ENCODE data around the gene E2F8.

Gene E2F8

GRCh38 chr11:19185516-19186052 is 55.2 kb downstream of the E2F8 start:
- no peak overlapping the region for H3K27ac ChIP-seq (ENCODE audit: low read length, poor library complexity, severe bottlenecking)
- H3K14ac ChIP-seq (ENCODE audit: low read length in 2 of 2) = no peak overlapping the region
- no peak overlapping the region for H3K18ac ChIP-seq (ENCODE audit: low read depth in 1 of 2, low read length in 2 of 2)
- no peak overlapping the region for H2AFZ ChIP-seq (ENCODE audit: low read depth, low read length)
- H4K91ac ChIP-seq (ENCODE audit: low read length) = no peak overlapping the region
- no peak overlapping the region for H3K4me2 ChIP-seq (ENCODE audit: low read length, poor library complexity, severe bottlenecking)
- no peak overlapping the region for H3K23ac ChIP-seq (ENCODE audit: low read length in 2 of 2)
- H4K8ac ChIP-seq (ENCODE audit: low read length) = no peak overlapping the region
- H3K79me1 ChIP-seq (replicated peaks; ENCODE audit: low read length, poor library complexity, severe bottlenecking) = no peaks in the 10 kb centered on the region
- no peak overlapping the region for H2BK15ac ChIP-seq (ENCODE audit: low read depth, poor library complexity, severe bottlenecking)
- no peak overlapping the region for H3K4me3 ChIP-seq (ENCODE audit: insufficient read depth in 1 of 2, low read depth in 1 of 2, low read length in 2 of 2)
- no peak overlapping the region for H2AK5ac ChIP-seq (ENCODE audit: low read length, severe bottlenecking)
- no peak for DNase-seq
- H2BK120ac ChIP-seq (ENCODE audit: low read depth, low read length) = no peak overlapping the region
- H2BK12ac ChIP-seq (ENCODE audit: low read length in 2 of 2) = no peak overlapping the region
- no peaks in the 10 kb centered on the region for H3K36me3 ChIP-seq (ENCODE audit: control insufficient read depth in 1 of 2, insufficient read depth in 2 of 2, low read depth in 1 of 2, low read length in 2 of 2)
- no peak overlapping the region for H3K9ac ChIP-seq (ENCODE audit: low read length)
- no peaks in the 10 kb centered on the region for H3K9me3 ChIP-seq (ENCODE audit: control insufficient read depth, low read length)
- no peaks in the 10 kb centered on the region for H3K4me1 ChIP-seq (ENCODE audit: control insufficient read depth, insufficient read depth, low read depth, low read length)
- no peak overlapping the region for H3K4ac ChIP-seq (ENCODE audit: low read depth in 1 of 2, low read length in 2 of 2)
- no peaks in the 10 kb centered on the region for H3K27me3 ChIP-seq (ENCODE audit: control insufficient read depth in 1 of 2, insufficient read depth in 1 of 2, low read length in 2 of 2)
- H2BK5ac ChIP-seq (ENCODE audit: low read depth, low read length, poor library complexity, severe bottlenecking) = no peak overlapping the region
- 75% methylated on average over 6 of the region's 6 CpGs for WGBS

GRCh38 chr11:19185036-19185435 is 55.7 kb downstream of the E2F8 start:
- 97% methylated on average over 2 of the region's 2 CpGs for WGBS
- Histone ChIP-seq H3K27ac (ENCODE audit: low read length, poor library complexity, severe bottlenecking) (no peak overlapping the region), H3K18ac (ENCODE audit: low read depth in 1 of 2, low read length in 2 of 2) (no peak overlapping the region), H3K14ac (ENCODE audit: low read length in 2 of 2) (no peak overlapping the region), H2BK12ac (ENCODE audit: low read length in 2 of 2) (no peak overlapping the region), H2BK15ac (ENCODE audit: low read depth, poor library complexity, severe bottlenecking) (no peak overlapping the region), H3K79me1 (replicated peaks; ENCODE audit: low read length, poor library complexity, severe bottlenecking) (no peaks in the 10 kb centered on the region), H3K4me1 (ENCODE audit: control insufficient read depth, insufficient read depth, low read depth, low read length) (no peaks in the 10 kb centered on the region), H3K27me3 (ENCODE audit: control insufficient read depth in 1 of 2, insufficient read depth in 1 of 2, low read length in 2 of 2) (no peaks in the 10 kb centered on the region), H2AK5ac (ENCODE audit: low read length, severe bottlenecking) (no peak overlapping the region), H3K23ac (ENCODE audit: low read length in 2 of 2) (no peak overlapping the region), H2BK120ac (ENCODE audit: low read depth, low read length) (no peak overlapping the region), H4K8ac (ENCODE audit: low read length) (no peak overlapping the region), H3K9ac (ENCODE audit: low read length) (no peak overlapping the region), H4K91ac (ENCODE audit: low read length) (no peak overlapping the region), H3K36me3 (ENCODE audit: control insufficient read depth in 1 of 2, insufficient read depth in 2 of 2, low read depth in 1 of 2, low read length in 2 of 2) (no peaks in the 10 kb centered on the region), H2AFZ (ENCODE audit: low read depth, low read length) (no peak overlapping the region), H3K4ac (ENCODE audit: low read depth in 1 of 2, low read length in 2 of 2) (no peak overlapping the region), H3K4me3 (ENCODE audit: insufficient read depth in 1 of 2, low read depth in 1 of 2, low read length in 2 of 2) (no peak overlapping the region), H2BK5ac (ENCODE audit: low read depth, low read length, poor library complexity, severe bottlenecking) (no peak overlapping the region), H3K9me3 (ENCODE audit: control insufficient read depth, low read length) (no peaks in the 10 kb centered on the region), H3K4me2 (ENCODE audit: low read length, poor library complexity, severe bottlenecking) (no peak overlapping the region)
- DNase-seq = no peak

- no peak overlapping the region for H4K91ac ChIP-seq (ENCODE audit: low read length)
- H2BK5ac ChIP-seq (ENCODE audit: low read depth, low read length, poor library complexity, severe bottlenecking) = no peak overlapping the region
- H3K23ac ChIP-seq (ENCODE audit: low read length in 2 of 2) = no peak overlapping the region
- H3K9ac ChIP-seq (ENCODE audit: low read length) = no peak overlapping the region
- no peak overlapping the region for H2BK120ac ChIP-seq (ENCODE audit: low read depth, low read length)
- no peak overlapping the region for H2BK15ac ChIP-seq (ENCODE audit: low read depth, poor library complexity, severe bottlenecking)
- H3K18ac ChIP-seq (ENCODE audit: low read depth in 1 of 2, low read length in 2 of 2) = no peak overlapping the region
- no peak overlapping the region for H3K4me2 ChIP-seq (ENCODE audit: low read length, poor library complexity, severe bottlenecking)
- H3K9me3 ChIP-seq (ENCODE audit: control insufficient read depth, low read length) = no peaks in the 10 kb centered on the region
- no peak overlapping the region for H3K14ac ChIP-seq (ENCODE audit: low read length in 2 of 2)
- no peaks in the 10 kb centered on the region for H3K36me3 ChIP-seq (ENCODE audit: control insufficient read depth in 1 of 2, insufficient read depth in 2 of 2, low read depth in 1 of 2, low read length in 2 of 2)
- no peak overlapping the region for H3K4me3 ChIP-seq (ENCODE audit: insufficient read depth in 1 of 2, low read depth in 1 of 2, low read length in 2 of 2)
- WGBS = 94% methylated on average over 6 of the region's 7 CpGs
- no peak overlapping the region for H3K27ac ChIP-seq (ENCODE audit: low read length, poor library complexity, severe bottlenecking)
- H3K27me3 ChIP-seq (ENCODE audit: control insufficient read depth in 1 of 2, insufficient read depth in 1 of 2, low read length in 2 of 2) = no peaks in the 10 kb centered on the region
- H2AFZ ChIP-seq (ENCODE audit: low read depth, low read length) = no peak overlapping the region
- no peaks in the 10 kb centered on the region for H3K79me1 ChIP-seq (replicated peaks; ENCODE audit: low read length, poor library complexity, severe bottlenecking)
- no peak overlapping the region for H3K4ac ChIP-seq (ENCODE audit: low read depth in 1 of 2, low read length in 2 of 2)
- no peak overlapping the region for H2AK5ac ChIP-seq (ENCODE audit: low read length, severe bottlenecking)
- no peak overlapping the region for H2BK12ac ChIP-seq (ENCODE audit: low read length in 2 of 2)
- DNase-seq = no peak
- no peak overlapping the region for H4K8ac ChIP-seq (ENCODE audit: low read length)
- H3K4me1 ChIP-seq (ENCODE audit: control insufficient read depth, insufficient read depth, low read depth, low read length) = no peaks in the 10 kb centered on the region
Observed at GRCh38 chr11:19183646-19184045, 57.1 kb downstream of the E2F8 start.

- Histone ChIP-seq H2AK5ac (ENCODE audit: low read length, severe bottlenecking) (no peak overlapping the region), H3K4ac (ENCODE audit: low read depth in 1 of 2, low read length in 2 of 2) (no peak overlapping the region), H3K27me3 (ENCODE audit: control insufficient read depth in 1 of 2, insufficient read depth in 1 of 2, low read length in 2 of 2) (no peaks in the 10 kb centered on the region), H3K9me3 (ENCODE audit: control insufficient read depth, low read length) (no peaks in the 10 kb centered on the region), H3K14ac (ENCODE audit: low read length in 2 of 2) (no peak overlapping the region), H2BK5ac (ENCODE audit: low read depth, low read length, poor library complexity, severe bottlenecking) (no peak overlapping the region), H3K36me3 (ENCODE audit: control insufficient read depth in 1 of 2, insufficient read depth in 2 of 2, low read depth in 1 of 2, low read length in 2 of 2) (peaks cover 0 to 7% of the 10 kb centered on the region in 2 experiments), H4K91ac (ENCODE audit: low read length) (no peak overlapping the region), H3K9ac (ENCODE audit: low read length) (no peak overlapping the region), H3K18ac (ENCODE audit: low read depth in 1 of 2, low read length in 2 of 2) (no peak overlapping the region), H2AFZ (ENCODE audit: low read depth, low read length) (no peak overlapping the region), H3K79me1 (replicated peaks; ENCODE audit: low read length, poor library complexity, severe bottlenecking) (no peaks in the 10 kb centered on the region), H3K27ac (ENCODE audit: low read length, poor library complexity, severe bottlenecking) (no peak overlapping the region), H4K8ac (ENCODE audit: low read length) (no peak overlapping the region), H2BK120ac (ENCODE audit: low read depth, low read length) (no peak overlapping the region), H3K4me2 (ENCODE audit: low read length, poor library complexity, severe bottlenecking) (no peak overlapping the region), H3K4me3 (ENCODE audit: insufficient read depth in 1 of 2, low read depth in 1 of 2, low read length in 2 of 2) (no peak overlapping the region), H3K4me1 (ENCODE audit: control insufficient read depth, insufficient read depth, low read depth, low read length) (no peaks in the 10 kb centered on the region), H2BK12ac (ENCODE audit: low read length in 2 of 2) (no peak overlapping the region), H2BK15ac (ENCODE audit: low read depth, poor library complexity, severe bottlenecking) (no peak overlapping the region), H3K23ac (ENCODE audit: low read length in 2 of 2) (no peak overlapping the region)
- 97% methylated on average over 4 of the region's 5 CpGs for WGBS
- no peak for DNase-seq
Observed at GRCh38 chr11:19181531-19182261, 59.0 kb downstream of the E2F8 start.
